Measurements from ENCODE around the gene HS3ST4.
"Not testable (repeated sequence)": the region's sequence is repeated elsewhere in the genome, so short reads cannot be mapped to it uniquely, and the experiment has no call there.

The HS3ST4 gene

DNA sequence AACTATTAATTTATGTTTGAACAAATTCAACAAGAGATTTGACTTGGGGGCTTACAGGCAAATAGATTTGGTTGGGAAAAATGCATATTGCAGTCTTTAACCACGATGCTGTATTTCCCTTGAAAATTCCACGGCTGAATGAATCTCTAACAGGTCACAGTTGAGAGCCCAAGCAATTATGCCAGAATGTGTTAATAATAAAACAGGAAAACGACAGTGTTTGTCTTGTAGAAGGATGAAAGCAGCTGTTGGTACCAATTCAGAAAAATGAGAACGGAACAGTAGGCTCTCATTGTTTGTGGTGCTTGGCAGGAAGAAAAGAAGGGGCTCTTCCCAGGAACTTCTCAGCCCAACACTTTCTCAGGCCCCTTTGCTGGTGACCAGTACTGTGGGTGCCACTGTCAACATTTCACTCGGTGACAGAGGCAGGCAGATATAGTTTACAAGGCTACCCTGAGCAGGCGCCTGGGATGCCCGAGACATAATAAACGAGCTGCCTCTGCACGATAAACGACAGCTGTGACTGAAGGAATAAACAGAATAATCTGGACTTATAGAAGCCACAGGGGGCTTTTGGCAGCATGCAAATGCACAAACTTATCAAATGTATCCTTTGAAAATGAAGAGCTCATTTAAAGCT lies 387.1 kb downstream of the HS3ST4 start:
- H2AFZ ChIP-seq (ENCODE audit: low read depth, low read length), result no peak overlapping the region
- H3K4me1 ChIP-seq (ENCODE audit: insufficient read depth, low read length), result no peaks in the 10 kb centered on the region
- H3K36me3 ChIP-seq (ENCODE audit: insufficient read depth, low read length), result no peaks in the 10 kb centered on the region
- no peaks in the 10 kb centered on the region for H3K9me3 ChIP-seq (ENCODE audit: low read length)
- H3K27me3 ChIP-seq (ENCODE audit: insufficient read depth, low read length), result no peaks in the 10 kb centered on the region
- no peak overlapping the region for H3K4me3 ChIP-seq (ENCODE audit: low read length)

DNA sequence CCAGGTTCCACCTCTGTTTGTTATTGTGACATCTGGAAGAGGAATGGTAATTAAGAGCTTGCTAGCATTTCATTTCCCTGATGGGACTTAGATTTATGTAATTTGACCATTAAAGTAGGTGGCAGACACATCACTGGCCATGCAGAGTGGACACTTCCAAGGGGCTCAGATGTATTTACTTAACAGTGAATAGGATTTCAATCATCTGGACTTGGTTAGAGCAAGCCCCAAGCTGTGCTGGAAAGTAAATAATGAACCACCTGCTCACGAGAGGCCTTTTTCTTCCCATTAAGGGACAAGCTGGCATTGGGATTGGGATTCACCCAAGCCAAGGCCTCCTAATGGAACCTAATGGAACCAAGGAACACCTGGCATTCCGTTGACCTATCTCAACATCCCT lies 395.3 kb downstream of the HS3ST4 start:
- Histone ChIP-seq H3K36me3 (ENCODE audit: insufficient read depth, low read length) (no peaks in the 10 kb centered on the region), H2AFZ (ENCODE audit: low read depth, low read length) (no peak overlapping the region), H3K4me1 (ENCODE audit: insufficient read depth, low read length) (no peaks in the 10 kb centered on the region), H3K27me3 (ENCODE audit: insufficient read depth, low read length) (no peaks in the 10 kb centered on the region), H3K4me3 (ENCODE audit: low read length) (no peak overlapping the region), H3K9me3 (ENCODE audit: low read length) (no peaks in the 10 kb centered on the region)

DNA sequence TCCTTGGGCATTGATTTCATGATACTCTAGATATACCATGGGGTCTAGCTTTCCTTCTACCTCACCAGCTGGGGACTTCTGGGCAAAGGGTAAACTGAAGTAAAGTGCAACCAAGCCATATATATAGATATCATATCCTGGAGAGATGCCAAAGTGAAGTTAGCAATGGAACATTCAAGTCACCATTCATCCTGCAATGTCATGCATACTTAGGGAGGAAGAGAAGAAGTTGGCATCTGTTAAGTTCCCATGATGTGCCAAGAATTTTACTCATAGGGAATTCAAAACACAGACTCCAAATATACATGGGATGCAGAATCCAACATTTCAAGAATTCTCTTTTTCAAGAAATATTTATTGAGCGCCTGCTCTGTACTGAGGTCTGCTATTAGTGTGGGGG lies 399.8 kb downstream of the HS3ST4 start:
- Histone ChIP-seq H3K36me3 (ENCODE audit: insufficient read depth, low read length) (no peaks in the 10 kb centered on the region), H3K4me1 (ENCODE audit: insufficient read depth, low read length) (no peaks in the 10 kb centered on the region), H2AFZ (ENCODE audit: low read depth, low read length) (no peak overlapping the region), H3K9me3 (ENCODE audit: low read length) (no peaks in the 10 kb centered on the region), H3K4me3 (ENCODE audit: low read length) (no peak overlapping the region), H3K27me3 (ENCODE audit: insufficient read depth, low read length) (no peaks in the 10 kb centered on the region)

DNA sequence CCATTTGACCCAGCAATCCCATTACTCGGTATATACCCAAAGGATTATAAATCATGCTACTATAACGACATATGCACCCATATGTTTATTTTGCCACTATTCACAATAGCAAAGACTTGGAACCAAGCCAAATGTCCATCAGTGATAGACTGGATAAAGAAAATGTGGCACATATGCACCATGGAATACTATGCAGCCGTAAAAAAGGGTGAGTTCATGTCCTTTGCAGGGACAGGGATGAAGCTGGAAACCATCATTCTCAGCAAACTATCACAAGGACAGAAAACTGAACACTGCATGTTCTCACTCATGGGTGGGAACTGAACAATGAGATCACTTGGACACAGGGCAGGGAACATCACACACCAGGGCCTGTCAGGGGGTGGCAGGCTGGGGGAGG lies 406.4 kb downstream of the HS3ST4 start:
- H3K4me3 ChIP-seq (ENCODE audit: low read length); H2AFZ ChIP-seq (ENCODE audit: low read depth, low read length); H3K9me3 ChIP-seq (ENCODE audit: low read length); H3K4me1 ChIP-seq (ENCODE audit: insufficient read depth, low read length); H3K27me3 ChIP-seq (ENCODE audit: insufficient read depth, low read length); H3K36me3 ChIP-seq (ENCODE audit: insufficient read depth, low read length): not testable (repeated sequence)

DNA sequence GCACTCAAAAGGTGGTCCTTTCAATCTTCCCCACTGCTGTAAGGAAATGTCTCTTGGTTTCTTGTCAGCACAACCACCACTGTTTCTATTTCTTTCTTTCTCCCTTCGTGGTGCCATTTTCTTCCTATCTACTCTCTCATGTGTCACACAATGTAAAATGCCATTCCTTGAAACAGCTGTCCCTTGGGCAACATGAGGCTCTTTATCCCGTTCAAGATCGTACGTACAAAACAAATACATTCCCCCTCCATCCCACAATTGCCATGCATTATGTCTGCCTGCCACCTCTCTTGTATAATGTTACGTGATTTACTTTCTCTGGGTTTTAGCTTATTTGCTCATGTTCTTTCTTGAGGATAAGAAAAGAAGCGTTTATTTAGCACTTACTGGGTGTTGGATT lies 410.6 kb downstream of the HS3ST4 start:
- Histone ChIP-seq H3K9me3 (ENCODE audit: low read length) (no peaks in the 10 kb centered on the region), H3K27me3 (ENCODE audit: insufficient read depth, low read length) (no peaks in the 10 kb centered on the region), H3K4me3 (ENCODE audit: low read length) (no peak overlapping the region), H3K4me1 (ENCODE audit: insufficient read depth, low read length) (no peaks in the 10 kb centered on the region), H3K36me3 (ENCODE audit: insufficient read depth, low read length) (no peaks in the 10 kb centered on the region), H2AFZ (ENCODE audit: low read depth, low read length) (no peak overlapping the region)

DNA sequence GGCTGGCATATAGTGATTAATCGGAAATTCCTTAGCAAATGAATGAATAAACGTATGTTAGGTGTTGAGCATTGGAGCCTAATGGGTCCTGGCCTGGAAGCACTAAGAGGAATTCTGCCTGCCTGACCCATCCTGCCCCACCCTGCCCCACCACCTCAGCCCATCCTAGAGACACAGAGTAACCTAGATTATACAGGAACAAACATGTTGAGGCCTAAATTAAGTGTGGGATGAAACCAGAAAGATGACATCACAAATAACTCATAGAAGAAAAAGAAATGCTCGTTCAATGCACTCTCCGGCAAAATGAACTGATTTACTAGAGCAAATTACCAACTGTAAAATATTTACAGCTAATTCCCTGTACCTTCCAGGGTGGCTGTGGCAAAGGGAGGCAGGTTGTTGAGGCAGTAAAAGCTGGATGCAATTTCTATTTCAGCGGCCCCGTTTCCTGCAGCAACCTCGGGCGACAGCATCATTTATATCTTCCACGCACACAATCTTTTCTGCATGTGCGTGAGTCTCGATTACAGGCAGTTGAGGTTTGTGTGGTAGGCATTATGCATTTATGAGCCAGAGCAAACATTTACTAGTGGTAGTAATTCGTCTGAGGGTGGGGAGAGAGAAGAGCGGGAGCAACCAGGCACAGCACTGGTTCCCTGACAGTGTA lies 417.2 kb downstream of the HS3ST4 start:
- H3K36me3 ChIP-seq (ENCODE audit: insufficient read depth, low read length), result no peaks in the 10 kb centered on the region
- no peak overlapping the region for H3K4me3 ChIP-seq (ENCODE audit: low read length)
- no peak overlapping the region for H2AFZ ChIP-seq (ENCODE audit: low read depth, low read length)
- H3K27me3 ChIP-seq (ENCODE audit: insufficient read depth, low read length), result no peaks in the 10 kb centered on the region
- no peaks in the 10 kb centered on the region for H3K9me3 ChIP-seq (ENCODE audit: low read length)
- H3K4me1 ChIP-seq (ENCODE audit: insufficient read depth, low read length), result no peaks in the 10 kb centered on the region

DNA sequence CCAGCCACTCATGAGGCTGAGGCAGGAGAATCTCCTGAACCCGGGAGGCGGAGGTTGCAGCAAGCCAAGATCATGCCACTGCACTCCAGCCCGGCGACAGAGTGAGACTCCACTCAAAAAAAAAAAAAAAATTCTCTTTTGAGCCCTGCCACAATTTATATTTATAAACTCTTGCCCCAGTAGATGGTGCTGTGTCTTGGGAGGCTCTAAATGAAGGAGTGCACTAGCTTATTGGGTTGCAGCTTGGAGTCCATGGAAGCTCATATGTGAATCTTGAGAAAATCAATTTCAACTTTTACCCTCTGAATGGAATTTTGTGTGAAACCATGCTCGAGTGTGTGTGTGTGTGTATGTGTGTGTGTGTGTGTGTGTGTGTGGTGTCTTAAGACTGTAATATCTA lies 420.1 kb downstream of the HS3ST4 start:
- Histone ChIP-seq H2AFZ (ENCODE audit: low read depth, low read length) (no peak overlapping the region), H3K4me1 (ENCODE audit: insufficient read depth, low read length) (no peaks in the 10 kb centered on the region), H3K4me3 (ENCODE audit: low read length) (no peak overlapping the region), H3K36me3 (ENCODE audit: insufficient read depth, low read length) (no peaks in the 10 kb centered on the region), H3K9me3 (ENCODE audit: low read length) (no peaks in the 10 kb centered on the region), H3K27me3 (ENCODE audit: insufficient read depth, low read length) (no peaks in the 10 kb centered on the region)

DNA sequence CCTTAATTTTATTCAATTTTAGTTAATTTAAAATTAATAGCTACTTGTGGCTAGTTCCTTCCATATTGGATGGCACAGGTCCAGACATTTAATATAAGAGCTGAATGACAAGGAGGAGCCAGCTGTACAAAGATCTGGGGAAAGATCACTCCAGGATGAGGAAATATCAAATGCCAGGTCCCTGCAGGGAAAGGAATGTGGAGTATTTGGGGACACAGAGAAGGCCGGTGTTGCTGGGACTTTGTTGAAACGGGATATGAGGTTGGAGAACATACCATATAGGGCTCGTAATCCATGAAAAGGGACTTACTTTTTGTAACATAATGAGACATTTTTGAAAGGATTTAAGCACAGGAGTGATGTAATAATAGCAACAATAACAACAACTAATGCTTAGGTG lies 426.8 kb downstream of the HS3ST4 start:
- H3K9me3 ChIP-seq (ENCODE audit: low read length), result no peaks in the 10 kb centered on the region
- no peak overlapping the region for H3K4me3 ChIP-seq (ENCODE audit: low read length)
- H3K36me3 ChIP-seq (ENCODE audit: insufficient read depth, low read length), result no peaks in the 10 kb centered on the region

DNA sequence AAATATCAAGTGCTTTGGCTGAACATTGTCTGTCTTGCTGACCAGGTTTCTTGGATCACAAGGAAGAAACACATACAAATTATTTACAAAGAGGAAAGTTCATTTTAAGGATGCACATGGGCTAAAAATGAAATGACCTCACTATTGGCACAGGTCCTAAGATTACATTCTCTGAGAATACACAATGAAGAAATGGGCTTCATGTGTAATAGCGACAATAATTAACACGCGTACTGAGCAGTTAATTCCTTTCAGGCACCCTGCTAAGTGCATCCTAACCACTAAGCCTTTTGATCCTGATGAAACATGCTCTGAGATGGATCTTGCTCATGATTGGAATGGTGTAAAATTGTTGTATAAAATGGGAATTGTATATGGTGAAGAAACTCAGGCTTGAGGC lies 429.0 kb downstream of the HS3ST4 start:
- Histone ChIP-seq H2AFZ (ENCODE audit: low read depth, low read length) (no peak overlapping the region), H3K4me1 (ENCODE audit: insufficient read depth, low read length) (no peaks in the 10 kb centered on the region)

More for the DNA sequence above, 426.8 kb downstream of the HS3ST4 start:
- Histone ChIP-seq H3K4me1 (ENCODE audit: insufficient read depth, low read length) (no peaks in the 10 kb centered on the region), H2AFZ (ENCODE audit: low read depth, low read length) (no peak overlapping the region), H3K27me3 (ENCODE audit: insufficient read depth, low read length) (no peaks in the 10 kb centered on the region)

DNA sequence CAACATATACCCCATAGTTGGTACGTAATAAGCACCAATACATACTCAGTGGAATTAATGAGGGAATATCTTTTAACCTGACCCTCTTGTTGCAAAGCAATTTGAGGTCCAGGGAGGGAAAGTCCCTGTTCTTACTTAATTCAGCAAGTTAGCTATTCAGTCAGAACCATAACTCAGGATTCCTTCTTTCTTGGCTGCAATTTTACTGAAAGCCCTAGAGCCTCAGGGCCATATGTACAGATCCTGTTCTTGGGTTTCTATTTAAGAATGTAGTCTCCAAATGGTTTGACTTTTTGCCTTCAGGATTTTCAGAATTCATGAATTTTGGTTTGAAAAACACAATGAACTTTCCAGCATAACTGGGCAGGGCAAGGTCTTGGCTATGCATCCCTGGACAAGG lies 436.5 kb downstream of the HS3ST4 start:
- Histone ChIP-seq H3K4me3 (ENCODE audit: low read length) (no peak overlapping the region), H3K9me3 (ENCODE audit: low read length) (no peaks in the 10 kb centered on the region), H3K36me3 (ENCODE audit: insufficient read depth, low read length) (no peaks in the 10 kb centered on the region), H3K4me1 (ENCODE audit: insufficient read depth, low read length) (no peaks in the 10 kb centered on the region), H2AFZ (ENCODE audit: low read depth, low read length) (no peak overlapping the region), H3K27me3 (ENCODE audit: insufficient read depth, low read length) (no peaks in the 10 kb centered on the region)

More for the DNA sequence above, 429.0 kb downstream of the HS3ST4 start:
- Histone ChIP-seq H3K9me3 (ENCODE audit: low read length) (no peaks in the 10 kb centered on the region), H3K36me3 (ENCODE audit: insufficient read depth, low read length) (no peaks in the 10 kb centered on the region), H3K27me3 (ENCODE audit: insufficient read depth, low read length) (no peaks in the 10 kb centered on the region), H3K4me3 (ENCODE audit: low read length) (no peak overlapping the region)

DNA sequence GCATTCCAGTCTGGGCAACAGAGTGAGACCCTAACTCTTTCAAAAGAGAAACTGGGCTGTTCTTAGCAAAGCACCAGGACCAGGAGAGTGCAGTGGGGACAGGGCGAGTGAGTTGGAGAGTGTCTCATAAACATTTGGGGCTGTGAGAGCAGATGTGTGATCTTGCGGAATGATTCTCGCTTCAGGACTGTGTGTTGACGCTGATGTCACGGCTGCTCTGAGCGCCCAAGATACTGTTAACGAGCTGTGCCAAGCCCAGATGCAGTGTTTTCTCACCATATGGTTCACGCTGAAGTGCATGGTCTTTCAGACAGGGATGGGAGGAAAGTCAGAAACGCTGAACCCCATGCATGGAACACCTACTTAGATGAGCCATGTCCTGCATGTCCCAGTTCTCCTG lies 438.2 kb downstream of the HS3ST4 start:
- no peaks in the 10 kb centered on the region for H3K9me3 ChIP-seq (ENCODE audit: low read length)
- H3K36me3 ChIP-seq (ENCODE audit: insufficient read depth, low read length), result no peaks in the 10 kb centered on the region
- no peaks in the 10 kb centered on the region for H3K27me3 ChIP-seq (ENCODE audit: insufficient read depth, low read length)
- no peaks in the 10 kb centered on the region for H3K4me1 ChIP-seq (ENCODE audit: insufficient read depth, low read length)
- no peak overlapping the region for H3K4me3 ChIP-seq (ENCODE audit: low read length)
- no peak overlapping the region for H2AFZ ChIP-seq (ENCODE audit: low read depth, low read length)

DNA sequence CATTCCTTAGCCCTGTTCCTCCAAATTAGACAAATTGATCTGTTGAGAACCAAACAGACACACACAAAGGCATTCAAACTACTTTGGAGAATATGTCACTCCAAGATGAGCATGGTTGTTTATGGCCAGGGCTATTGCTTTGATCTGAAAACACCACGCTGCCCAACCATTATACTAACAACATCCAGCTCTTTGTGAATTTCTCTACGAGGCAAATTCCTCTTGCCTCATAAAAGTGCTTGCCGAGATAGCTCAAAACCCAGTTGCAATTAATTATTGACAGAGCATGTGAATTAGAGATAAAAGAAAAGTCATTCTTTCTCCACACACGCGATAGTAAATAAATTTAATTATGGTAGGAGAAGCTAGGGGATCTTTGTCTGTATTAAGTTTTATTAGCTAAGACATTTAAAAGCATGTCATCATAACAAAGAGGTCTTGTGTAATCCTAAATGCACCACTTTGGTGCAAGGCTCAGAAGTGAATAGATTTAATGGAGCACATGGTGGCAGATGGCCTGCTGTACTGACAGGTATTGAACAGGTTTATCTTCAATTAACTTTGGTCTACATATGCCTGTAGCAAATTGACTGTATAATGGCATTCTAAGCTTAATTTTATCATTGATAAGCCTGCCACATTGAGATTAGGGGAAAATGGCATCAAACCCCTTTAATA lies 441.8 kb downstream of the HS3ST4 start:
- no peaks in the 10 kb centered on the region for H3K27me3 ChIP-seq (ENCODE audit: insufficient read depth, low read length)
- H3K36me3 ChIP-seq (ENCODE audit: insufficient read depth, low read length), result no peaks in the 10 kb centered on the region
- no peaks in the 10 kb centered on the region for H3K9me3 ChIP-seq (ENCODE audit: low read length)
- H3K4me3 ChIP-seq (ENCODE audit: low read length), result no peak overlapping the region
- H2AFZ ChIP-seq (ENCODE audit: low read depth, low read length), result no peak overlapping the region
- no peaks in the 10 kb centered on the region for H3K4me1 ChIP-seq (ENCODE audit: insufficient read depth, low read length)

DNA sequence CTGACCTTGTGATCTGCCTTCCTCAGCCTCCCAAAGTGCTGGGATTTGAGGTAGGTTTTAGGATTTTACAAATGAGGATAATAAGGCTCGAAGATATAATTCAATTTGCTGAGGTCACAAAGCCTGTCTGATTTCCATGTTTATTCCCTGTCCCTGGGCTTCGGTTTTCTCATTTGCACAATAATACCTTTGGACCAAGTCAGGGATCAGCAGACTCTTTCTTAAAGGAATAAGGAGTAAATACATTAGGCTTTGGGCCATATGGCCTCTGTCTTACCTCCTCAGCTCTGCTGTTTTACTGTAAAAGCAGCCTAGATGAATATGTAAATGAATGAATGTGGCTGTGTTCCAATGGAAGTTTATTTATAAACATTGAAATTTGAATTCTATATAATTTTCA lies 442.8 kb downstream of the HS3ST4 start:
- Histone ChIP-seq H3K27me3 (ENCODE audit: insufficient read depth, low read length) (no peaks in the 10 kb centered on the region), H2AFZ (ENCODE audit: low read depth, low read length) (no peak overlapping the region), H3K36me3 (ENCODE audit: insufficient read depth, low read length) (no peaks in the 10 kb centered on the region), H3K9me3 (ENCODE audit: low read length) (no peaks in the 10 kb centered on the region), H3K4me3 (ENCODE audit: low read length) (no peak overlapping the region), H3K4me1 (ENCODE audit: insufficient read depth, low read length) (no peaks in the 10 kb centered on the region)

Data from neuron (in vitro differentiated cells).